ENCODE results near the gene NLRC5. TPM values are rescaled to one million over a fixed set of nuclear protein-coding genes. Genes with fewer than 3 reads are reported as not detected.

Gene NLRC5
- total RNA-seq, 2 donors from 2014 or later: 0.64 to 0.97 TPM

- TF ChIP-seq CTCF (conservative IDR thresholded peaks at IDR 0.05): no peak
- Histone ChIP-seq H3K9ac (ENCODE audit: extremely low read depth, low read length, poor library complexity, severe bottlenecking) (no peak overlapping the region), H3K4me3 (ENCODE audit: low read length) (no peak overlapping the region), H3K27ac (ENCODE audit: low read depth, low read length) (no peak overlapping the region), H3K4me1 (ENCODE audit: control insufficient read depth, insufficient read depth, low read length) (no peaks in the 10 kb centered on the region), H3K9me3 (ENCODE audit: control insufficient read depth, low read length) (no peaks in the 10 kb centered on the region), H3K27me3 (ENCODE audit: control insufficient read depth, insufficient read depth, low read length, poor library complexity, severe bottlenecking) (no peaks in the 10 kb centered on the region), H3K36me3 (ENCODE audit: control insufficient read depth, insufficient read depth, low read length) (no peaks in the 10 kb centered on the region)
- H3K4me1 Mint-ChIP-seq: peaks cover 16% of the 10 kb centered on the region
- 85 to 100% methylated on average over 1 to 4 of the region's 5 CpGs for WGBS, 2 experiments (ENCODE audit: insufficient coverage in 1 of 2, insufficient read length in 1 of 2)
- no peak for DNase-seq
- no peak overlapping the region for H3K27ac Mint-ChIP-seq
- H3K27me3 Mint-ChIP-seq (ENCODE audit: insufficient read depth): no peaks in the 10 kb centered on the region
- H3K9me3 Mint-ChIP-seq: no peaks in the 10 kb centered on the region
- no peaks in the 10 kb centered on the region for H3K36me3 Mint-ChIP-seq (ENCODE audit: low read depth)
- H3K4me3 Mint-ChIP-seq: no peak overlapping the region
Measured at GRCh38 chr16:57007050-57007449, 17.7 kb downstream of the NLRC5 start.

- H3K27ac ChIP-seq (ENCODE audit: low read depth, low read length): no peak overlapping the region
- no peaks in the 10 kb centered on the region for H3K36me3 ChIP-seq (ENCODE audit: control insufficient read depth, insufficient read depth, low read length)
- no peak overlapping the region for H3K9ac ChIP-seq (ENCODE audit: extremely low read depth, low read length, poor library complexity, severe bottlenecking)
- DNase-seq: no peak
- no peak for TF ChIP-seq CTCF (conservative IDR thresholded peaks at IDR 0.05)
- Mint-ChIP-seq H3K36me3 (ENCODE audit: low read depth) (no peaks in the 10 kb centered on the region), H3K9me3 (no peaks in the 10 kb centered on the region), H3K27ac (no peak overlapping the region), H3K4me1 (peaks cover 19% of the 10 kb centered on the region), H3K4me3 (no peak overlapping the region), H3K27me3 (ENCODE audit: insufficient read depth) (no peaks in the 10 kb centered on the region)
- no peaks in the 10 kb centered on the region for H3K27me3 ChIP-seq (ENCODE audit: control insufficient read depth, insufficient read depth, low read length, poor library complexity, severe bottlenecking)
- no peaks in the 10 kb centered on the region for H3K9me3 ChIP-seq (ENCODE audit: control insufficient read depth, low read length)
- no peak overlapping the region for H3K4me3 ChIP-seq (ENCODE audit: low read length)
- no peaks in the 10 kb centered on the region for H3K4me1 ChIP-seq (ENCODE audit: control insufficient read depth, insufficient read depth, low read length)
- 82 to 94% methylated on average over 2 of the region's 3 CpGs for WGBS, 2 experiments (ENCODE audit: insufficient coverage in 1 of 2, insufficient read length in 1 of 2)
Measured at GRCh38 chr16:57007530-57007929, 18.2 kb downstream of the NLRC5 start.

GRCh38 chr16:57008440-57008839 lies 19.1 kb downstream of the NLRC5 start:
- Histone ChIP-seq H3K4me1 (ENCODE audit: control insufficient read depth, insufficient read depth, low read length) (no peaks in the 10 kb centered on the region), H3K9ac (ENCODE audit: extremely low read depth, low read length, poor library complexity, severe bottlenecking) (no peak overlapping the region), H3K9me3 (ENCODE audit: control insufficient read depth, low read length) (no peaks in the 10 kb centered on the region), H3K4me3 (ENCODE audit: low read length) (no peak overlapping the region), H3K27me3 (ENCODE audit: control insufficient read depth, insufficient read depth, low read length, poor library complexity, severe bottlenecking) (no peaks in the 10 kb centered on the region), H3K36me3 (ENCODE audit: control insufficient read depth, insufficient read depth, low read length) (no peaks in the 10 kb centered on the region), H3K27ac (ENCODE audit: low read depth, low read length) (no peak overlapping the region)
- TF ChIP-seq CTCF (conservative IDR thresholded peaks at IDR 0.05): no peak
- Mint-ChIP-seq H3K27ac (no peak overlapping the region), H3K27me3 (ENCODE audit: insufficient read depth) (no peaks in the 10 kb centered on the region), H3K9me3 (no peaks in the 10 kb centered on the region), H3K4me3 (no peak overlapping the region), H3K36me3 (ENCODE audit: low read depth) (no peaks in the 10 kb centered on the region), H3K4me1 (peaks cover 19% of the 10 kb centered on the region)
- no peak for DNase-seq
- whole genome bisulfite sequencing, 2 experiments (ENCODE audit: insufficient coverage in 1 of 2, insufficient read length in 1 of 2): no CpG with 5 or more reads among the region's 1 CpG

Data from endodermal cell (in vitro differentiated cells).